ENCODE data around the gene FBL.

- no peak for TF ChIP-seq POLR2A (IDR thresholded peaks at IDR 0.05)
- no peak for TF ChIP-seq CTCF (IDR thresholded peaks at IDR 0.05)
Measured at GRCh38 chr19:39874404-39874803, 28.2 kb upstream of the FBL start.
